B cell (primary cell): ENCODE results near the gene TXNRD1. TPM values are rescaled to one million over a fixed set of nuclear protein-coding genes. Genes with fewer than 3 reads are reported as not detected.

Source experiments
- ATAC-seq: fragments of 200-7000 bp; cut with Tn5 transposase; one replicate; pipeline ENCODE4 v1.10.0; 2021; ENCODE audit warnings: low read depth, mild to moderate bottlenecking, moderate number of reproducible peaks, moderate library complexity
- CTCF ChIA-PET: fragments of 350-600 bp; sonication (Branson Sonifier 250); formaldehyde crosslinking; loops from one replicate; lab custom pipeline; 2021; ENCODE audit warnings: antibody characterized with exemption, inconsistent platforms; lab: Charles Lee
- POLR2A ChIA-PET: fragments of 350-600 bp; sonication (Branson Sonifier 250); formaldehyde crosslinking; loops from one replicate; lab custom pipeline; 2021; ENCODE audit warnings: antibody characterized with exemption; lab: Charles Lee
- DNase-seq: peaks from one replicate; pipeline ENCODE4 v3.0.0; 2013
- H2AFZ ChIP-seq: 2 replicates; pipeline ENCODE4 v1.6.1; 2012; ENCODE audit warnings: mild to moderate bottlenecking, low read depth, low read length; ENCODE audit not compliant: insufficient read depth, poor library complexity, severe bottlenecking
- H3K27ac ChIP-seq, 2 donors: 1 replicate in 1 of 2; 2 replicates in 1 of 2; pipeline ENCODE4 v1.5.1; 2012 to 2013; ENCODE audit warnings: low read length in 2 of 2, mild to moderate bottlenecking in 2 of 2, moderate library complexity in 1 of 2
- H3K27me3 ChIP-seq, 4 experiments: fragments of 200-600 bp in 1 of 4; sonication (generic) in 1 of 4; replicated peaks in 1 of 4; 1 replicate in 2 of 4; 2 replicates in 2 of 4; pipeline versions ENCODE4 v1.6.1 to v1.7.0; 2013 to 2016; ENCODE audit warnings: low read length in 3 of 4, mild to moderate bottlenecking in 2 of 4, mixed read lengths in 1 of 4, moderate library complexity in 1 of 4; ENCODE audit not compliant: insufficient read depth in 4 of 4, control insufficient read depth in 3 of 4; ENCODE audit errors: control extremely low read depth in 1 of 4
- H3K36me3 ChIP-seq, 2 experiments: replicated peaks in 1 of 2; 1 replicate in 1 of 2; 2 replicates in 1 of 2; pipeline versions ENCODE4 v1.6.1 to v1.7.1; 2013; ENCODE audit warnings: low read length in 1 of 2; ENCODE audit not compliant: insufficient read depth in 2 of 2, control insufficient read depth in 1 of 2; ENCODE audit errors: control extremely low read depth in 1 of 2, extremely low read depth in 1 of 2
- H3K4me1 ChIP-seq, 2 donors: fragments of 200-600 bp in 1 of 2; sonication (generic) in 1 of 2; 1 replicate in 1 of 2; 2 replicates in 1 of 2; pipeline versions ENCODE4 v1.5.1 to v1.6.1; 2013 to 2017; ENCODE audit warnings: low read length in 2 of 2; ENCODE audit not compliant: control insufficient read depth in 2 of 2, insufficient read depth in 2 of 2
- H3K4me2 ChIP-seq: replicated peaks from 2 replicates; pipeline ENCODE3; 2012; ENCODE audit warnings: mild to moderate bottlenecking, low read depth, low read length; ENCODE audit not compliant: poor library complexity, severe bottlenecking
- H3K4me3 ChIP-seq, 5 experiments: fragments of 200-600 bp in 1 of 5; sonication (generic) in 1 of 5; 1 replicate in 3 of 5; 2 replicates in 2 of 5; pipeline versions ENCODE4 v1.5.1 to v1.7.0; 2011 to 2016; ENCODE audit warnings: low read length in 4 of 5, mild to moderate bottlenecking in 4 of 5, low read depth in 2 of 5, control low read depth in 1 of 5, moderate library complexity in 1 of 5; ENCODE audit not compliant: insufficient read depth in 1 of 5; ENCODE audit errors: control extremely low read depth in 1 of 5, extremely low read depth in 1 of 5
- H3K79me2 ChIP-seq: fragments of 200-600 bp; sonication (generic); one replicate; pipeline ENCODE4 v1.6.0; 2016; ENCODE audit warnings: low read length; ENCODE audit not compliant: control insufficient read depth, insufficient read depth
- H3K9ac ChIP-seq: fragments of 200-600 bp; sonication (generic); 2 replicates; pipeline ENCODE4 v1.6.1; 2017; ENCODE audit warnings: mild to moderate bottlenecking, low read length, moderate library complexity
- H3K9me3 ChIP-seq, 3 donors: one replicate each; pipeline versions ENCODE4 v1.6.1 to v1.7.1; 2013; ENCODE audit warnings: low read length in 2 of 3; ENCODE audit not compliant: control insufficient read depth in 2 of 3, insufficient read depth in 1 of 3; ENCODE audit errors: control extremely low read depth in 1 of 3
- H4K20me1 ChIP-seq: 2 replicates; pipeline ENCODE4 v1.6.0; 2012; ENCODE audit warnings: mild to moderate bottlenecking, low read length; ENCODE audit not compliant: insufficient read depth, control insufficient read depth, poor library complexity, severe bottlenecking
- H3K27ac Mint-ChIP-seq: one replicate; pipeline ENCODE4 v1.8.0; 2021; ENCODE audit warnings: mixed read lengths
- H3K27me3 Mint-ChIP-seq: one replicate; pipeline ENCODE4 v1.8.0; 2021; ENCODE audit warnings: mixed read lengths
- H3K4me1 Mint-ChIP-seq: one replicate; pipeline ENCODE4 v1.8.0; 2021; ENCODE audit warnings: mixed read lengths
- H3K4me3 Mint-ChIP-seq: one replicate; pipeline ENCODE4 v1.8.0; 2021; ENCODE audit warnings: mixed read lengths
- H3K9me3 Mint-ChIP-seq: one replicate; pipeline ENCODE4 v1.8.0; 2022; ENCODE audit warnings: mixed read lengths; ENCODE audit not compliant: insufficient read depth
- CTCF ChIP-seq: fragments of 200-600 bp; IDR thresholded peaks from one replicate; pipeline ENCODE4 v1.8.0; 2022; ENCODE audit warnings: antibody characterized with exemption, mild to moderate bottlenecking
- EZH2 ChIP-seq: IDR thresholded peaks from 2 replicates; pipeline ENCODE4 v1.6.1; 2012; ENCODE audit warnings: borderline replicate concordance, low read depth, mild to moderate bottlenecking, moderate library complexity, low read length; ENCODE audit not compliant: insufficient read depth, poor library complexity, severe bottlenecking
- WGBS: methylation state at CpG from one replicate; pipeline ENCODE4 v1.1.5; 2013; ENCODE audit warnings: missing lambda C conversion rate; ENCODE audit not compliant: insufficient coverage; 5-methylcytosine and 5-hydroxymethylcytosine counted together
- intact Hi-C: fragments of 100-400 bp; cut with micrococcal nuclease; formaldehyde crosslinking; loops from one replicate; pipeline ENCODE4 v1.10.0; 2022
- polyA plus RNA-seq: library from polyadenylated mRNA; depleted of rRNA; stranded (reverse); fragments of >200 nt; gene quantifications from 2 replicates; pipeline ENCODE4 v1.2.3, GENCODE V29; 2012
- total RNA-seq, 2 donors: library from RNA; stranded (reverse); fragments of 120-200 nt in 1 of 2; gene quantifications; 1 replicate in 1 of 2; 2 replicates in 1 of 2; pipeline versions ENCODE4 v1.2.3 to v1.2.4, GENCODE V29; 2013 to 2022

The TXNRD1 gene
- total and polyA plus RNA-seq, 2 donors (not counting 1 experiment from before 2014, with no cell fraction given), result 10.1 to 44.6 TPM

- no peaks in the 10 kb centered on the region for H3K36me3 ChIP-seq
- H3K9ac ChIP-seq, result no peak overlapping the region
- H3K79me2 ChIP-seq, result no peaks in the 10 kb centered on the region
- peaks cover 0 to 4% (median 1%) of the 10 kb centered on the region in 4 experiments for H3K27me3 ChIP-seq
- no peaks in the 10 kb centered on the region for H3K9me3 Mint-ChIP-seq
- no peaks in the 10 kb centered on the region for H3K4me1 ChIP-seq
- ChIA-PET POLR2A (no interaction called here), CTCF (no interaction called here)
- H3K4me2 ChIP-seq, result no peak overlapping the region
- WGBS, result 79% methylated on average over 6 of the region's 10 CpGs
- ATAC-seq, result no peak
- H4K20me1 ChIP-seq, result no peaks in the 10 kb centered on the region
- DNase-seq, result no peak
- intact Hi-C loops, result no loop called here
- H3K27ac Mint-ChIP-seq, result no peak overlapping the region
- H3K4me3 ChIP-seq, result no peak overlapping the region
- peaks cover 0 to 7% (median 0%) of the 10 kb centered on the region in 3 donors for H3K9me3 ChIP-seq
- no peak for TF ChIP-seq EZH2
- no peak overlapping the region for H3K4me3 Mint-ChIP-seq
- H3K27ac ChIP-seq, result no peak overlapping the region
- no peak overlapping the region for H2AFZ ChIP-seq
- peaks cover 22% of the 10 kb centered on the region for H3K27me3 Mint-ChIP-seq
- H3K4me1 Mint-ChIP-seq, result no peaks in the 10 kb centered on the region
Observed at GRCh38 chr12:104175726-104176247, 39.8 kb upstream of the TXNRD1 start.

GRCh38 chr12:104177336-104177662, 38.3 kb upstream of the TXNRD1 start:
- Histone ChIP-seq H3K36me3 (no peaks in the 10 kb centered on the region), H3K9me3 (peaks cover 0 to 6% (median 0%) of the 10 kb centered on the region in 3 donors), H3K9ac (no peak overlapping the region), H3K4me1 (no peaks in the 10 kb centered on the region), H3K4me3 (no peak overlapping the region), H3K4me2 (no peak overlapping the region), H3K27me3 (peaks cover 0 to 4% (median 1%) of the 10 kb centered on the region in 4 experiments), H4K20me1 (no peaks in the 10 kb centered on the region), H3K79me2 (no peaks in the 10 kb centered on the region), H3K27ac (no peak overlapping the region), H2AFZ (no peak overlapping the region)
- intact Hi-C loops, result no loop called here
- TF ChIP-seq CTCF (no peak), EZH2 (no peak)
- ChIA-PET CTCF (no interaction called here), POLR2A (no interaction called here)
- Mint-ChIP-seq H3K4me3 (no peak overlapping the region), H3K27ac (no peak overlapping the region), H3K4me1 (no peaks in the 10 kb centered on the region), H3K9me3 (no peaks in the 10 kb centered on the region), H3K27me3 (peaks cover 30% of the 10 kb centered on the region)
- ATAC-seq, result no peak
- no peak for DNase-seq
- no CpG with 5 or more reads among the region's 2 CpGs for WGBS
